GM12865 (cell line): ENCODE measurements around the gene PKMYT1.

Source experiments
- DNase-seq: peaks from one replicate; pipeline ENCODE4 v3.0.0; 2010; ENCODE audit warnings: low read depth
- H3K4me3 ChIP-seq: 2 replicates; pipeline ENCODE4 v1.5.1; 2011; ENCODE audit warnings: mild to moderate bottlenecking, low read depth, low read length, control low read depth
- TF ChIP-seq, protein P1 (sequence below): IDR thresholded peaks from 2 replicates; pipeline ENCODE4 v1.5.1; 2011; ENCODE audit warnings: low read length, control low read depth, low read depth, inconsistent platforms; ENCODE audit not compliant: insufficient read depth; ENCODE audit errors: missing control alignments

Gene PKMYT1

DNA sequence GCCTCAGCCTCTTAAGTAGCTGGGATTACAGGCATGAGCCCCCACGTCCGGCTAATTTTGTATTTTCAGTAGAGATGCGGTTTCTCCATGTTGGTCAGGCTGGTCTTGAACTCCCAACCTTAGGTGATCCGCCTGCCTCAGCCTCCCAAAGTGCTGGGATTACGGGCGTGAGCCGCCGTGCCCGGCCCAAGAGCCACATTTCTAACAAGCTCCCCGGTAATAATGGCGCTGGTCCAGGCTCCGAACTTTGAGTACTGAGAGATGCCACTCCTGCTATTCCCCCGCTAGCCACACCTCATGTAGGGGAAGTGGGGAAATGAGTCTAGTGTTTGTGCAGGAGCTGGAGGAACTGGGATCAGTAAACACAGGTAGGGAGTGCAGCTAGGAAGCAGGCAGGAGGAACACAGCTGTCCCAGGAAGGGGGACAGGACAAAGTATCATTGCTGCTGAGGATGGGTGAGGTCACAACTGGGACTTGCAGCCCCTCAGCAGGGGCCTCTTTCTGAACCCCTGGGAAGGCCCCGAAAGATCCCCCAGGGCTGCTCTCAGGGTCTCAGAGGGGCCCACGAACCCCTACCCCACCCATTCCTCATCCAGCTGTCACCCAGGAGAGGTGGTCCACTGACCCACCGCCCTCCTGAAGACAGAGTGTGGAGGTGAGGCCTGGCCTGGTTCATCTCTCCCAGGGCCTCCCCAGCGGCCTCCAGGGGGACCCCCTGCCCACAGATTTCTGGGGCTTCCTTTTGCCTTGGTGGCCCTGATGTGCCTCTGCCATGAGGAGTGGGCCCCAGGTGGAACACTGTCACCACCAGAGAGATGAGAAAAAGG is 19.8 kb downstream of the PKMYT1 start:
- DNase-seq: no peak
- H3K4me3 ChIP-seq: no peak overlapping the region
- TF ChIP-seq, protein P1, sequence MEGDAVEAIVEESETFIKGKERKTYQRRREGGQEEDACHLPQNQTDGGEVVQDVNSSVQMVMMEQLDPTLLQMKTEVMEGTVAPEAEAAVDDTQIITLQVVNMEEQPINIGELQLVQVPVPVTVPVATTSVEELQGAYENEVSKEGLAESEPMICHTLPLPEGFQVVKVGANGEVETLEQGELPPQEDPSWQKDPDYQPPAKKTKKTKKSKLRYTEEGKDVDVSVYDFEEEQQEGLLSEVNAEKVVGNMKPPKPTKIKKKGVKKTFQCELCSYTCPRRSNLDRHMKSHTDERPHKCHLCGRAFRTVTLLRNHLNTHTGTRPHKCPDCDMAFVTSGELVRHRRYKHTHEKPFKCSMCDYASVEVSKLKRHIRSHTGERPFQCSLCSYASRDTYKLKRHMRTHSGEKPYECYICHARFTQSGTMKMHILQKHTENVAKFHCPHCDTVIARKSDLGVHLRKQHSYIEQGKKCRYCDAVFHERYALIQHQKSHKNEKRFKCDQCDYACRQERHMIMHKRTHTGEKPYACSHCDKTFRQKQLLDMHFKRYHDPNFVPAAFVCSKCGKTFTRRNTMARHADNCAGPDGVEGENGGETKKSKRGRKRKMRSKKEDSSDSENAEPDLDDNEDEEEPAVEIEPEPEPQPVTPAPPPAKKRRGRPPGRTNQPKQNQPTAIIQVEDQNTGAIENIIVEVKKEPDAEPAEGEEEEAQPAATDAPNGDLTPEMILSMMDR: no peak

DNA sequence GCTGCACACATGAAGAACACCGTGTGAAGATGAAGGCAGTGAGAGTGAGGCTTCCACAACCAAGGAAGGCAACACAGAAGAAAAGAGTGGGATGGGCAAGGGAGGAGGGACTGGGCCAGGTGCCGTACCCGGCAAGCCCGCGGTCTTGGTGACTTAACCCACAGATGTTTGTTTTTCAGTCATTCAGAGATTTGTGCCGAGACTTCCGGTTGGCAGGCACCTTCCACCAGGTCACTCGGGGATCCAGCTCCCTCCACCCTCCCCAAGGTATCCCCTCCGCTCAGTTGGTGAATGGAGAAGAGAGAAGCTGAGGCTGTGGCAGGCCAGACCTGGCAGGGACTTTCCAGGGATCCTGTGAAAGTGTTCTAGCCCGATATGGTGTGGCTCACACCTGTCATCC is 21.0 kb downstream of the PKMYT1 start:
- TF ChIP-seq, protein P1: no peak
- H3K4me3 ChIP-seq: no peak overlapping the region
- peak; percentile 64 for DNase-seq

DNA sequence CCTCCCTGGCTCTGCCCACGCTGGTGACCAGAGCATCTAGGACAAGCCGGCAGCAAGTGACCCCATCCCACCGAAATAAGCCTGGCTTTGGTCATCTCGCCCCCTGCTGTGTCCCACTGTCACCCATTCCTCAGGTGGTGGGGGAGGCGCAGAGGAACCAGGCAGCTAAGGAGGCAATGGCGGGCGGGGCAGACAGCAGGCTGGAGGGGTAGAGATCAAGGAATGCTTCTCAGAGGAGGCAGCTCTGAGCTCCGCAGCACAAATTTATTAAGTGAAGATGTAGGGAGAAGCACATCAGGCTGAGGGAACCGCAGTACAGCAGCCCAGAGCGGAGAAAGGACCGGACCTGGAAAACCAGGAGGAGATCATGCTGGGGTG is 23.7 kb downstream of the PKMYT1 start:
- TF ChIP-seq, protein P1: no peak
- H3K4me3 ChIP-seq: no peak overlapping the region

GRCh38 chr16:2955779-2956578 is 24.3 kb downstream of the PKMYT1 start:
- no peak for DNase-seq
- no peak overlapping the region for H3K4me3 ChIP-seq
- TF ChIP-seq, protein P1: no peak

More for the DNA sequence above, 23.7 kb downstream of the PKMYT1 start:
- no peak for DNase-seq

DNA sequence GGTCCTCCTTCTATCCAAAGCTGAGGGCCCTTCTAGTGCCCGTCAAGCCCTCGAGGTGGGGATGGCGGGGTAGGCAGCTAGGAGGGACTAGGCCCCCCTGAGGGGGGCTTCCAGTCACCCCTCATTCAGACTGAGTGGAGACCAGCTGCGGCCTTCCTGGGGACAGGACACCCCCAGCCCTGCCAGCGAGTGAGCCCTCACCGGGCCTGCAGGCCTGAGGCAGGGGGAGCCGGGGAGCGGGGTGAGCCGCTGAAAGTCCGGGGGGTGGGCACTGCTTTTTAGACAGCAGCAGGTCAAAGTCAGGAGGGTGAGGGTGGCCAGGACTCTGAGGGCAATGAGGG is 24.8 kb downstream of the PKMYT1 start:
- H3K4me3 ChIP-seq: no peak overlapping the region
- DNase-seq: no peak
- TF ChIP-seq, protein P1: no peak

DNA sequence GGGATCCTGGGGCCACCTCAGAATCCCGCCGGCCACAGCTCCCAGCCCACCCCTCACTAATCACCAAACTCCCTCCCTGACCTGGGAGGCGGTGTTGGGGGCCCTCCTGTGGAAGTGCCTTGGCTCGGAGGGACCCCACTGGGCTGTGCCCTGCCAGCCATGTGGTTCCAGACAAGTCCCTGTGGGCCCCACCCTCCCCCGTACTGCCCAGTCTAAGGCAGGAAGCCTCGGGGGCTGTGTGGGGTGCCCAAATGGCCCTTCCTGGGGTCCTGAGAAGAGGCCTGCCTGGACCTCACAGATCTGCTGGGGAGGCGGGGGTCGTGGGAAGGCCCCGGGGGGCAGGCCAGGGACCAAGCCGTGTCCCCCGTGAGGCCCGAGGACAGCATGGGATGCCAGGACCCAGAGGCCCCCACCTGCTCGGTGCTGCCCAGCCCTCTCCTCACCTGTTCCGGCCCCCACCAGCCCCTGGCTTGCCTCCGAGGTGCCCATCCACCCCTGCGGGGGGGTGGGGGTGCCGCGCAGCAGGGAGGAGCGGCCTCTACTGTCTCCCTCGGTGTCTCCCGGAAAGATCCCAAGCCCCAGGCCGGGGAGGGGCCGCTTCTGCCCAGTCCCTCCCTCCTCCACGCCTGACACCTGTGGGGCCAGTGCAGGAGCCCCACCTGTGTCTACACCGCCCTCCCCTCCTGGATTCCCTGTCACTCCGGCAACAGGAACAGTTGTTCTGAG is 25.4 kb downstream of the PKMYT1 start:
- DNase-seq: no peak

More for the DNA sequence above, 25.4 kb downstream of the PKMYT1 start:
- no peak overlapping the region for H3K4me3 ChIP-seq
- TF ChIP-seq, protein P1: no peak
